ENCODE measurements around the gene APBB2.

DNA sequence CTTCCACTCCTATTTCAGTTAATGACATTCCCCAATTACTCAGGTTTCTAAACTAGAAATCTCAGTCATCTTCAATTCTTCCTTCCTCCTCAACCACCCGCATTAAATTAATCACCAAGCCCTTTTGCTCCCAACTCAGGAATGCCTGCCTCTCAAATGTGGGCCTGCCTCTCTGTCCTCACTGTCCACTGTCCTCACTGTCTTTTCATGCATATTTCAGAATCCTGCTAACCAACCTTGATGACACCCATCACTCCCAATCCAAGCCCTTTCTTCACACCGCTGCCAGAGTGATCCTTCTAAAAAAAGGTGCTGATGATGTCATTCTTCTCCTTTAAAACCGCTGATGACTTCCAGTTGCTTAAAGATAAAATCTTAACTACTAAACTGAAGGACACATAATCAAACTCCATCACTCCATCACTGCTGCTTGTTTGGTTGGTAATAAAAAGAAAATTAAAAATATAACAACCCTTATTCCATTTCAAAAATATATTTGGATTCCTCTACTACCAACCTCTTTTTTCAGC is 5.1 kb upstream of the APBB2 start:
- TF ChIP-seq, protein P1, sequence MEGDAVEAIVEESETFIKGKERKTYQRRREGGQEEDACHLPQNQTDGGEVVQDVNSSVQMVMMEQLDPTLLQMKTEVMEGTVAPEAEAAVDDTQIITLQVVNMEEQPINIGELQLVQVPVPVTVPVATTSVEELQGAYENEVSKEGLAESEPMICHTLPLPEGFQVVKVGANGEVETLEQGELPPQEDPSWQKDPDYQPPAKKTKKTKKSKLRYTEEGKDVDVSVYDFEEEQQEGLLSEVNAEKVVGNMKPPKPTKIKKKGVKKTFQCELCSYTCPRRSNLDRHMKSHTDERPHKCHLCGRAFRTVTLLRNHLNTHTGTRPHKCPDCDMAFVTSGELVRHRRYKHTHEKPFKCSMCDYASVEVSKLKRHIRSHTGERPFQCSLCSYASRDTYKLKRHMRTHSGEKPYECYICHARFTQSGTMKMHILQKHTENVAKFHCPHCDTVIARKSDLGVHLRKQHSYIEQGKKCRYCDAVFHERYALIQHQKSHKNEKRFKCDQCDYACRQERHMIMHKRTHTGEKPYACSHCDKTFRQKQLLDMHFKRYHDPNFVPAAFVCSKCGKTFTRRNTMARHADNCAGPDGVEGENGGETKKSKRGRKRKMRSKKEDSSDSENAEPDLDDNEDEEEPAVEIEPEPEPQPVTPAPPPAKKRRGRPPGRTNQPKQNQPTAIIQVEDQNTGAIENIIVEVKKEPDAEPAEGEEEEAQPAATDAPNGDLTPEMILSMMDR (IDR thresholded peaks at IDR 0.05; ENCODE audit: low read depth, low read length, poor library complexity, severe bottlenecking), result no peak
- no peak for TF ChIP-seq EZH2phosphoT487 (IDR thresholded peaks at IDR 0.05; ENCODE audit: borderline replicate concordance, low read length)

Data from DOHH2 (cell line).